A549 (cell line): ENCODE data around the gene CRADD.

ENCODE experiments used
- JUN ChIP-seq, 2 experiments: fragments of >200 bp; sonication (Bioruptor Twin); formaldehyde crosslinking; IDR thresholded peaks; 2 replicates in 1 of 2; 3 replicates in 1 of 2; pipeline ENCODE4 v1.6.1; 2016 to 2017
- MAZ ChIP-seq: fragments of 150-350 bp; IDR thresholded peaks from 2 replicates; pipeline ENCODE4 v1.6.1; 2014; ENCODE audit warnings: antibody characterized with exemption, low read depth, low read length, borderline replicate concordance

- TF ChIP-seq MAZ (no peak), JUN (IDR thresholded peaks at IDR 0.05) (no peak)
Observed at GRCh38 chr12:93856611-93857010, 179.4 kb downstream of the CRADD start.
